Omental fat pad (tissue), 4 donors: Measurements from ENCODE around the gene ICAM1. TPM values are rescaled to one million over a fixed set of nuclear protein-coding genes. Genes with fewer than 3 reads are reported as not detected.
"Not testable (repeated sequence)": the region's sequence is repeated elsewhere in the genome, so short reads cannot be mapped to it uniquely, and the experiment has no call there.

Experiments
- ATAC-seq: fragments of 150-250 bp; one replicate; pipeline ENCODE4 v1.9.1; 2016; ENCODE audit warnings: mild to moderate bottlenecking, moderate library complexity; ENCODE audit not compliant: low FRiP score
- DNase-seq: peaks from one replicate; pipeline ENCODE4 v3.0.0-alpha.2; 2019; ENCODE audit warnings: low spot score
- total RNA-seq, 4 donors: library from RNA; depleted of rRNA; stranded (reverse); fragments of >200 nt; gene quantifications; one replicate each; pipeline ENCODE4 v1.1.0, GENCODE V29; 2016
- TF ChIP-seq, protein P1 (sequence below), 3 donors: fragments of 450-650 bp; IDR thresholded peaks; one replicate each; pipeline ENCODE4 v1.5.1; 2016 to 2017; ENCODE audit warnings: antibody characterized with exemption in 3 of 3, mild to moderate bottlenecking in 3 of 3, moderate library complexity in 2 of 3

ICAM1 gene
- total RNA-seq, 4 donors from 2014 or later: 20.7 to 286 (median 81.0) TPM

DNA sequence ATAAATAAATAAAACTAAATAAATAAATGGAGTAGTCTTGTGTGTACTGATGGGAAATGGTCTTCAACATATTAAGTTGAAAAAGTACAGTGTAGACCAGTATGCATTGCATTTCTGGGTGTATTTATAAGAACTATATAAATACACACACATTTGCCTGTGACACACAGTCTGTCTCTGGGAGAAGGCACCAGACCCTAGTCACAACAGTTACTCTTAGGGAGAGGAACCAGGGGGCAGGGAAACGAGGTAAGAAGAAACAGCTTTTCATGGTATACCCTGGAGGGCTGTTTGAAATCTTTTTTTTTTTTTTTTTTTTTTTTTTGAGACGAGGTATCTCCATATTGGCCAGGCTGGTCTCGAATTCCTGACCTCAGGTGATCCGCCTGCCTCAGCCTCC lies 37.0 kb upstream of the ICAM1 start:
- DNase-seq: no peak
- ATAC-seq: no peak
- TF ChIP-seq, protein P1, sequence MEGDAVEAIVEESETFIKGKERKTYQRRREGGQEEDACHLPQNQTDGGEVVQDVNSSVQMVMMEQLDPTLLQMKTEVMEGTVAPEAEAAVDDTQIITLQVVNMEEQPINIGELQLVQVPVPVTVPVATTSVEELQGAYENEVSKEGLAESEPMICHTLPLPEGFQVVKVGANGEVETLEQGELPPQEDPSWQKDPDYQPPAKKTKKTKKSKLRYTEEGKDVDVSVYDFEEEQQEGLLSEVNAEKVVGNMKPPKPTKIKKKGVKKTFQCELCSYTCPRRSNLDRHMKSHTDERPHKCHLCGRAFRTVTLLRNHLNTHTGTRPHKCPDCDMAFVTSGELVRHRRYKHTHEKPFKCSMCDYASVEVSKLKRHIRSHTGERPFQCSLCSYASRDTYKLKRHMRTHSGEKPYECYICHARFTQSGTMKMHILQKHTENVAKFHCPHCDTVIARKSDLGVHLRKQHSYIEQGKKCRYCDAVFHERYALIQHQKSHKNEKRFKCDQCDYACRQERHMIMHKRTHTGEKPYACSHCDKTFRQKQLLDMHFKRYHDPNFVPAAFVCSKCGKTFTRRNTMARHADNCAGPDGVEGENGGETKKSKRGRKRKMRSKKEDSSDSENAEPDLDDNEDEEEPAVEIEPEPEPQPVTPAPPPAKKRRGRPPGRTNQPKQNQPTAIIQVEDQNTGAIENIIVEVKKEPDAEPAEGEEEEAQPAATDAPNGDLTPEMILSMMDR (IDR thresholded peaks at IDR 0.05): no peak

DNA sequence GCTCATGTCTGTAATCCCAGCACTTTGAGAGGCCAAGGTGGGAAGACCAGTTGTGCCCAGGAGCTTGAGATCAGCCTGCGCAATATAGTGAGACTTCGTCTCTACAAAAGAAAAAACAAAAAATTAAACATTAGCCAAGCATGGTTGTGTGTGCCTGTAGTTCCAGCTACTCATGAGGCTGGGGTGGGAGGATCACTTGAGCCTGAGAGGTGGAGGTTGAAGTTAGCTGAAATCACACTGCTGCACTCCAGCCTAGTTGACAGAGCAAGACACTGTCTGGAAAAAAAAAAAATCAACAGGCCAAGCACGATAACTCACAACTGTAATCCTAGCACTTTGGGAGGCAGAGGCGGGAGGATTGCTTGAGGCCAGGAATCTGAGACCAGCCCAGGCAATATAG lies 35.9 kb upstream of the ICAM1 start:
- ATAC-seq (no peak), DNase-seq (no peak)
- TF ChIP-seq, protein P1 (IDR thresholded peaks at IDR 0.05): no peak

DNA sequence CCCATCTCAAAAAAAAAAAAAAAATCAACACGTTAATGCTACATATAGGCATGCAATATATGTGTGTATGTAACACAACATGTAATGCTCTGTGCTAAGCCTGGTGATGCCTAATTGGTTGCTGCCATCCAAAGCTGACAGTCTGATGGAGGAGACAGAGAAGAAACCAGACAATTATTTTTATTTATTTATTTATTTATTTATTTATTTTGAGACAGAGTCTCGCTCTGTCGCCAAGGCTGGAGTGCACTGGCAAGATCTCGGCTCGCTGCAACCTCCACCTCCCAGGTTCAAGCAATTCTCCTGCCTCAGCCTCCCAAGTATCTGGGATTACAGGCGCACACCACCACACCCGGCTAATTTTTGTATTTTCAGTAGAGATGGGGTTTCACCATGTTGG lies 35.5 kb upstream of the ICAM1 start:
- DNase-seq: not testable (repeated sequence)

DNA sequence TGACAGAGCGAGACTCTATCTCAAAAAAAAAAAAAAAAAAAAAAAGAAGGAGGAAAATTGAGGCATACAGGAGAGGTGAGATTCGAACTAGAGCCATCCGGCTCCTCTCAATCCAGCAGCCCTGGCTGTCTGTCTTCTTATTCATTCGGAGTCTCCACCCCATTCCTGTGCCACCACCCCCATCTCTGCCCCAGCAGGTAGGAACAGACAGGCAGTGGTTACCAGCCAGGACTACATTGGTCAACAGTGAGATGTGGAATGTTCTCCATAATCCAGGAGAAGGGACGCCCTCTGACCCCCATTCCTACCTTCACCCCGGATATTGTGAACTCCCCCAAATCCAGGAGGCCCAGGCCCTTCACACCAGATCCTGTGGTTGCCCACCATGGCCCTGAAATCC lies 33.2 kb upstream of the ICAM1 start:
- DNase-seq: no peak
- TF ChIP-seq, protein P1 (IDR thresholded peaks at IDR 0.05): no peak
- no peak for ATAC-seq

More for the DNA sequence above, 35.5 kb upstream of the ICAM1 start:
- ATAC-seq: not testable (repeated sequence)

DNA sequence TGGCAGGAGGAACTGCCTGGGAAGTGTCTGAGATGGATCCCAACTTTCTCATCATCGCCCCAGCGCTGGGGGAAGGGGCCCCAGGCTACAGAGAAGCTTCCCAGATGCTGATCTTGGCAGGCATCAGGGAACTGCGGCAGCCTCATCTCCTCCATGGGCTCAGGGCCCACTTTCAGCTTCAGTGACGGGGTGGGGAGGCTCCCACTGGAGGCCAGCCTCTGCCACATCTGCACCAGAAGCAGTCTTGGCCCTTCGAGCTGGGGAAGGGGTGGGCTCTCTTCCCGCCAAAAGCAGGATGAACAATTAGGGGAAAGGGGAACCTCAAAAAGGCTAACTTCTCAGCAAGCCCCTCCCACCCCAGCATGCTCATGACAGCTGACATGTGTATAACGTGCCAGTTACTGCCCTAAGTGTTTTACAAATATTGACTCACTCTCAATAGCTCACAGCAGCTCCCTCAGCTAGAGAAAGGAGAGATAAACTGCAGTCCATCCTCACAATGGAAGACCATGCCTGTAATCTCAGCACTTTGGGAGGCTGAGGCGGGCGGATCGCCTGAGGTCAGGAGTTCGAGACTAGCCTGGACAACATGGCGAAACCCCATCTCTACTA lies 32.6 kb upstream of the ICAM1 start:
- ATAC-seq (peak; percentile 38), DNase-seq (no peak)

DNA sequence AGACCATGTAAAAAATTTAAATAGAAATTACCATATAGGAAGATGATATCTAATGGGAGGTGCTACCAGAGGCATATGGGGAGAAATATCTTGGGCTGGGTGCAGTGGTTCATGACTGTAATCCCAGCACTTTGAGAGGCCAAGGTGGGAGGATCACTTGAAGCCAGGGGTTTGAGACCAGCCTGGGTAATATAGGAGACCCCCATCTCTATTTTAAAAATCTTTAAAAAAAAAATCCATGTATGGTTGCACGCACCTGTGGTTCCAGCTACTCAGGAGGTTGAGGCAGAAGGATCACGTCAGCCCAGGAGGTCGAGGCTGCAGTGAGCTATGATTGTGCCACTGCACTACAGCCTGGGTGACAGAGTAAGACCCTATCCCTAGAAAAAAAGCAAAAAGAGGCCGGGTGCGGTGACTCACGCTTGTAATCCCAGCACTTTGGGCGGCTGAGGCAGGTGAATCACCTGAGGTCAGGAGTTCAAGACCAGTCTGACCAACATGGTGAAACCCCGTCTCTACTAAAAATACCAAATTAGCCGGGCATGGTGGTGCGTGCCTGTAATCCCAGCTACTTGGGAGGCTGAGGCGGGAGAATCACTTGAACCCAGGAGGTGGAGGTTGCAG lies 29.0 kb upstream of the ICAM1 start:
- DNase-seq, ATAC-seq: not testable (repeated sequence)

More for the DNA sequence above, 32.6 kb upstream of the ICAM1 start:
- TF ChIP-seq, protein P1 (IDR thresholded peaks at IDR 0.05): no peak

DNA sequence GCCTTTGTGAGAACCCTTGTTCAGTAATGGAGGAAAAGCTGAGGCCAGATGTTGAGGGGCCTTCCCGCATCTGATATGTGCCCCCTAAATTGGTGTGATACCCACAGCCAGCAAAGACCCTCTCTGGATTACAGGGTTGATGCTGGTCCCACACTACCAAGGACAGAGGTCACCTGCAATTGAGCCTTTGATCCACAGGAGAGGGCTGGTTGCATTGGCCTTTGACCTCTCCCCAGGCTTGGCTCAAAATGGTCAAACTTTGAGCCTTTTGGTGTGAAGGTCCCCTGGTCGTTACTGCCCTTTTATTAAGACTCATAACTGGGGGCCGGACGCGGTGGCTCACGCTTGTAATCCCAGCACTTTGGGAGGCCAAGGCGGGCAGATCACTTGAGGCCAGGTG lies 27.3 kb upstream of the ICAM1 start:
- DNase-seq (no peak), ATAC-seq (no peak)
- TF ChIP-seq, protein P1 (IDR thresholded peaks at IDR 0.05): no peak

DNA sequence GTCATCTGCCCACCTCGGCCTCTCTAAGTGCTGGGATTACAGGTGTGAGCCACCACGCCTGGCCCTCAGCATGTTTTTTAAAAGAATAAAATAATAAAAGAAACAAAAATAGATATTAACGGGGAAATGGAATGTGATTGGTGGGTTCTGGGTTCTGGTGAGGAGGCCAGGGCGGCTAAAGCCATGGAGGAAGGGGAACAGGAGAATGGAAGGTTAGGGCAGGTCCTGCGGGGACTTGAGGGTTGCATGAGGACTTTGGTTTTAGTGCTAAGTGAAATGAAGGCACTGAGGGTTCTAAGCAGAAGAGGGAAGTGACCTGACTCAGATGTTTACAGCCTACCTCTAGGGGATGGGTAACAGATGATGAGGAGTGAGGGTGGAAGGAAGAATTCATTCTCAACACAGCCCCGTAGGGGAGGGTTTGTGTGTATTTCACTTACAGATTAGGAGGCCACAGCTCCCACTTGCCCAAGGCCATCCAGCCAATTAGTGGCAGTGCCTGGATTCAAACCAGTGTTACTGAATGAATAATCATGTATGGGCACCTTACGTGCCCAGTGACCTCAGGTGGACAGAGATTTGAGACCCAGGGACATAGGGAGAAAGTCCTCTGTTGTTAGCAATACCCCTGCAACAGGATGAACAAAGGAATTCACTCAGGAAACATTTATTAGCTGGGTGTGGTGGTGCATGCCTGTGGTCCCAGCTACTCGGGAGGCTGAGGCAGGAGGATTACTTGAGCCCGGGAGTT lies 25.6 kb upstream of the ICAM1 start:
- no peak for DNase-seq
- no peak for ATAC-seq
- TF ChIP-seq, protein P1 (IDR thresholded peaks at IDR 0.05): no peak
